Colonic mucosa (tissue), 4 donors: ENCODE results near the gene USP34. TPM values are rescaled to one million over a fixed set of nuclear protein-coding genes. Genes with fewer than 3 reads are reported as not detected.
"Not testable (repeated sequence)": the region's sequence is repeated elsewhere in the genome, so short reads cannot be mapped to it uniquely, and the experiment has no call there.

Experiments used
- DNase-seq: peaks from one replicate; pipeline ENCODE4 v3.0.0-alpha.2; 2020
- H3K27ac ChIP-seq: fragments of 200-600 bp; one replicate; pipeline ENCODE4 v1.8.0; 2021
- H3K27me3 ChIP-seq: fragments of 200-600 bp; one replicate; pipeline ENCODE4 v1.8.0; 2021
- H3K36me3 ChIP-seq: fragments of 200-600 bp; one replicate; pipeline ENCODE4 v1.8.0; 2021
- H3K4me1 ChIP-seq: fragments of 200-600 bp; one replicate; pipeline ENCODE4 v1.8.0; 2021; ENCODE audit warnings: mild to moderate bottlenecking
- H3K4me3 ChIP-seq: fragments of 200-600 bp; one replicate; pipeline ENCODE4 v1.8.0; 2021
- H3K9ac ChIP-seq, 2 donors: one replicate each; pipeline ENCODE4 v1.7.0; 2013; ENCODE audit warnings: control low read depth in 2 of 2, low read depth in 2 of 2, low read length in 2 of 2
- H3K9me3 ChIP-seq: fragments of 200-600 bp; one replicate; pipeline ENCODE4 v1.8.0; 2021
- CTCF ChIP-seq: fragments of 200-600 bp; IDR thresholded peaks from one replicate; pipeline ENCODE4 v1.8.0; 2022; ENCODE audit warnings: antibody characterized with exemption, mild to moderate bottlenecking
- intact Hi-C: fragments of 100-400 bp; cut with DNase I; formaldehyde crosslinking; loops from one replicate; pipeline ENCODE4 v1.14.1; 2022
- total RNA-seq, 2 donors: library from RNA; stranded (reverse); fragmentation: NEBNext Ultra II Directional in 1 of 2; extraction: Animal tissue kit (Norgen Biotek cat#: 25700) in 1 of 2; gene quantifications; one replicate each; pipeline ENCODE4 v1.2.1, GENCODE V29; 2021
- donor health status: healthy.
- donor health status: DM: no; HTN: no; CAD: no.
- donor health status: DM: no; HTN: no; CAD: no.

Gene USP34
- total RNA-seq, 2 donors from 2014 or later, result 70.8 to 76.3 TPM

GRCh38 chr2:61454383-61454782 is 16.5 kb downstream of the USP34 start:
- intact Hi-C loops, result no loop called here
- H3K9ac ChIP-seq, result no peak overlapping the region
- no peak overlapping the region for H3K4me3 ChIP-seq
- H3K36me3 ChIP-seq, result no peaks in the 10 kb centered on the region
- no peak overlapping the region for H3K27ac ChIP-seq
- no peak for TF ChIP-seq CTCF
- H3K27me3 ChIP-seq, result no peaks in the 10 kb centered on the region
- H3K4me1 ChIP-seq, result no peaks in the 10 kb centered on the region
- no peak for DNase-seq
- no peaks in the 10 kb centered on the region for H3K9me3 ChIP-seq

GRCh38 chr2:61452392-61452791 is 18.5 kb downstream of the USP34 start:
- Histone ChIP-seq H3K4me3 (no peak overlapping the region), H3K9me3 (no peaks in the 10 kb centered on the region), H3K27ac (no peak overlapping the region), H3K36me3 (no peaks in the 10 kb centered on the region), H3K9ac (no peak overlapping the region), H3K27me3 (no peaks in the 10 kb centered on the region), H3K4me1 (no peaks in the 10 kb centered on the region)
- DNase-seq, result no peak
- TF ChIP-seq CTCF, result no peak
- intact Hi-C loops, result no loop called here

- Histone ChIP-seq H3K4me3 (no peak overlapping the region), H3K27me3 (no peaks in the 10 kb centered on the region), H3K36me3 (no peaks in the 10 kb centered on the region), H3K4me1 (no peaks in the 10 kb centered on the region), H3K27ac (no peak overlapping the region), H3K9ac (no peak overlapping the region), H3K9me3 (no peaks in the 10 kb centered on the region)
- no peak for TF ChIP-seq CTCF
- intact Hi-C loops, result no loop called here
- DNase-seq, result no peak
Observed at GRCh38 chr2:61451178-61451577, 19.7 kb downstream of the USP34 start.

- no peak overlapping the region for H3K4me3 ChIP-seq
- H3K27me3 ChIP-seq, result no peaks in the 10 kb centered on the region
- intact Hi-C loops, result no loop called here
- no peaks in the 10 kb centered on the region for H3K4me1 ChIP-seq
- H3K36me3 ChIP-seq, result no peaks in the 10 kb centered on the region
- no peak for TF ChIP-seq CTCF
- no peaks in the 10 kb centered on the region for H3K9me3 ChIP-seq
- H3K9ac ChIP-seq, result no peak overlapping the region
- no peak overlapping the region for H3K27ac ChIP-seq
- DNase-seq, result no peak
Observed at GRCh38 chr2:61450144-61450543, 20.7 kb downstream of the USP34 start.

GRCh38 chr2:61448229-61448628 is 22.7 kb downstream of the USP34 start:
- Histone ChIP-seq H3K4me3 (no peak overlapping the region), H3K9me3 (no peaks in the 10 kb centered on the region), H3K9ac (no peak overlapping the region), H3K27me3 (no peaks in the 10 kb centered on the region), H3K4me1 (no peaks in the 10 kb centered on the region), H3K36me3 (no peaks in the 10 kb centered on the region), H3K27ac (no peak overlapping the region)
- TF ChIP-seq CTCF, result no peak
- intact Hi-C loops, result no loop called here
- DNase-seq, result no peak

GRCh38 chr2:61446971-61447370 is 23.9 kb downstream of the USP34 start:
- DNase-seq, intact Hi-C loops, H3K27me3 ChIP-seq, H3K27ac ChIP-seq, H3K9ac ChIP-seq, H3K4me3 ChIP-seq, H3K4me1 ChIP-seq, H3K9me3 ChIP-seq, H3K36me3 ChIP-seq: not testable (repeated sequence)
